Activated CD4-positive, alpha-beta T cell treated with anti-CD3 and anti-CD28 coated beads, Interleukin-2, amount 50 U/mL, for 24 hours (primary cell): ENCODE data around the gene ETS1.

Source experiments
- DNase-seq, 2 donors: peaks; one replicate each; pipeline ENCODE4 v3.0.0-alpha.2; 2020; ENCODE audit warnings: low read depth in 1 of 2, low spot score in 1 of 2

The ETS1 gene

DNA sequence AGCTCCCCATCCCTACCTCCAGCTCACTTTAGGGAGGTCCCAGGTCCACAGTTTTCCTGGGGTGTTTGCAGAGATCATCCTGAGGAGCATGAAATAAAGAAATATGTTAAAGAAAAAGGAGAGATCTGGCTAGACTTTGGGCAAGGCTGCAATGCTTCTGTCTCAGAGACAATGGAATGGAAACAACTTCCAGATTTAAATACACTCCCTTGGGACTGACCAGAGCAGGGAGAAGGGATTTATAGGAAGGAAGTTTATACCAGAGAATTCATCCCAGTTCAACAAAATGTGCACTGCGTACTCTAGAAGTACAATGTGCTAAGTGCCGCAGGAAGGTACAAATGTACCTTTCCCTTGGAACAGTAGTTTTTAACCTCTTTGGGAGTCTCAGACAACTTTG is 40.4 kb downstream of the ETS1 start:
- no peak for DNase-seq

DNA sequence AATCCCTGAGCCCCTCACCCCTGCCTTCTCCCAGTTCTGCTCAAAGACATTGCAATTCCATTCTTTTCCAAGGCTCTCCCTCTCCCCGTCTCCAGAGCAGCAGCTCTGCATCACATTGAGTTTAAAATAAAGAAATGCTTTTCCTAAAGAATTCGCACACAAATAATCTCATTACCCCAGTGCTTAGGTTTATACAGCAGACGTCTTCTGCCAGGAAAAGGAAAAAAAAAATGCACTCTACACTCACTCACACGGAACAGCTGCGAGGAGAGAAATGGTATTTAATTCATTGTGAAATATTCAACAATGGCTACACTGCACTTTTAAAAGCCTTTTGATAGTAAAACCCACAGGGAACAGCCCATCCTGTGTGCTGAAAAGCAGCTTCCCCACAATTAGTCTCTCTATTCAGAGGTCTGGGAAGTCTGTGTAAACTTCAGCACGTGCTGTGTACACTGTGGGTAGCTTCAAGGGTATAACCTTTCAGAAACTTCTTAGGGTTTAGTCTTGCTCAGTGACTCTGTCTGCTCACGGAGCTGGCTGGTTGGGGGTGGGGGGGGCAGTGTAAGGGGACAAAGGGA is 42.8 kb downstream of the ETS1 start:
- no peak for DNase-seq

DNA sequence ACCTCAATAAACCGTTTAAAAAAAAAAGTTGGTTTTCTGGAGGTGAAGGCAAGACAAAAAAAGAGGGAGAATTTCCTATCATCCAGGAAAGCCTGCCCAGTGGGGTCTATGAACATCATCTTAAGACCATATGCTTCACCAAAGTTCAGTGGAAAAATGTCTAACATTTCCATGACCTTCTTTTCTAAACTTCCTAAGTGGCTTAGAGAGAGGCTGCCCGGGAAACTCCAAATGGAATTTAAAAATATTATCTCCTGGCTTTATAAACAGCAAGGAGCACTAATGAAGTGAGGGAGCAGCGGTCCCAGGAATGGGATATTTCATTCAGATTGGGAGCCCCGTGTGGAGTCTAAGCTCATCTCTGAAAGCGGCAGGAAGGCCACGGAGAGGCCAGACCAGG is 46.9 kb downstream of the ETS1 start:
- DNase-seq, result no peak

DNA sequence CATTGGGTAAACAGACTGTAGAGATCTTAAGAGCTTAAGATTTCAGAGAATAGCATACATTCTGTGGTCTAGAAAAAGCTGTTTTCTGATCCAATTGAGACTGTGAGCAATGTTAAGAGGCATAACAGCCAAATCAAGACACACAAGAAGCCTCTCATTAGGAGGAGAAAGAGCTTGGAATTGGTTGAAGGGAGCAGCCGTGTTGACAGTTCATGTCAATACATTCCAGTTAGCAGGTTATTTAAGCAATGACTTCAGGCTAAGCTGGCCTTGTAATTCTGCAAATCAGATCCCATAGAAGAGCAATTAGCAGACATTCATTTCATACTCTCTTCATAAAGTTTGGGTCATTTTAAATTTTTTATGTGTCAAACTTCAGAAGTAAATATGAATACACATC is 50.9 kb downstream of the ETS1 start:
- DNase-seq, result no peak

DNA sequence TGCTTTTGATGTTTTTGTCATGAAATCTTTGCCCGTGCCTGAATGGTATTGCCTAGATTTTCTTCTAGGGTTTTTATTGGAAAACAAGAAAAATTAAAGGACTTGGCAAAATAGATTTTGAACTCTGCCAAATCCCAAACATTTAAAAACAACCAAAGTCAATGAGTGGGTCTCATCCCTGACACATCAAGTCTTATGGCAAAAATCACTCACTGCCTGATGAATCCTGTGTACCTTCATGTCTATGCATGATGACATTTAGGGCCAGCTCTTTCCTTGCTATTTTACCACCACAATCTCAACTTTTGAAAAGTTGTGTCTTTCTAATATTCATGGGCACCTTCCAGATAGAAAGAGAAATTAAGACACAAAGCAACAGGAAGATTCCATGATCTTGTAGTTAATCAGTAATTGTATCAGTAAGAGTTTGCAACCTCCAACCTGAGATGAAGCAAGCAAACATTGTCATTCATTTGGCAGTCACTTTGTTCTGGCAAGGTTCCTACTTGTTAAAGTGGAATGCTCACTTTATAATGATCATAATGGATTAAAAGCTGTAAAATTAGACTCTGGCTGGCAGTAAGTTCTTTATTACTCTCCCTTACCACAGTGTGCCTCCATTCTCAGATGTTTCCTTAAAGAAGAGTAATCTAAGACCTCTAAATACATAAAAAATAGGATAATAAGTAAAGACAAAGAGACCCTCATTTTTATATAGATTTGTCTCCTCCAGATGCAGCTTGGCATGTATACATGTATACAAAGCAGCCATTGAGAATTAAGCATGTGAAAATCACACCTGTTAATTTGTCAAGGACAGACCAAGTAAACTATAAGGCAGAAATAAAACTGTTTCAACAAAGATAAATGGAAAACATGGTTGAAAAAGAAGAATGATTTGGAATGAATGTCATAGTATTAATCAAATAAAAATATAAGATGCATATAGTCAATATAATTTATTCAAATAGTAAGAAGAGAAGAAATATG is 51.6 kb downstream of the ETS1 start:
- DNase-seq, result no peak

DNA sequence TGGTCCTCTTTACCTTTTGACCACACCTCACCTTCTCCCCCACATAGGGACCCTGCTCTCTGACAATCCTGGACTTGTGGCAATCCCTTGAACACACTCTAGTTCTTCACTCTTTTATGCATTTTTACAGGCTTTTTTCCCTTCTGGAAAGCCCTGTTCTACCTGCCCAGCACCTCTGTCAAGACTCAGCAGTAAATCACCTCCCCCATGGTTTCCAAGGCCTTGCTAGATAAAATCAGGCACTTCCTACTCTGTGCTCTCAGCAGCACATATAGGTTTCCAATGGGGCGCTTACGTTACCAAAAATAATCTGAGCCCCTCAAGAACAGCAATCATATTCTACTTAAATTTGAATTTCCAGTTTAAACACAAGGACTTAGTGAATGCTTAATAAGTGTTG is 53.9 kb downstream of the ETS1 start:
- DNase-seq, result no peak

DNA sequence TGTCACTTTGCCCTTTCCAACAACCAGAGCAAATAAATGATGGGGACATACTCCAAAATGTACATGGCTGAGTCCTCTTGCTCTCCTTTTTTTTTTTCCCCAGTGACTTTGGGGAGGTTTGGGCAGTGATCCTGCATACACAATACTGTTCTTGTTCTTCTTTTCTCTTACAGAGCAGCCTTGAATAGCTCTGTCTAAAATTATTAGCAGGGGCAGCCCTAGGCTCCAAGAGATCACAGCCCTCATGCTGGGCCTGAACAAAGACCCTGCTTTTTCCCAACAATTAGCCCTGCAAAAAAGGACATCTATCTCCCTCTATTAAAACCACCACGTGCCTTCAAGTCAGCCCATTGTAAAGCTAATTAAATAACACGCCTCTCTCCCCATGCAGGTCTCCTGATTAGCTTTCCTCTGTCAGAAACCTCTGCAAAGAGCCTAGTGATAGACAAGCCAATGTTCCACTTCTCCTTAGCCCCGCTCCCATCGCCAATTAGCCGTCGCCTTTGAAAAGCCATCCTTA is 54.7 kb downstream of the ETS1 start:
- DNase-seq, result no peak

DNA sequence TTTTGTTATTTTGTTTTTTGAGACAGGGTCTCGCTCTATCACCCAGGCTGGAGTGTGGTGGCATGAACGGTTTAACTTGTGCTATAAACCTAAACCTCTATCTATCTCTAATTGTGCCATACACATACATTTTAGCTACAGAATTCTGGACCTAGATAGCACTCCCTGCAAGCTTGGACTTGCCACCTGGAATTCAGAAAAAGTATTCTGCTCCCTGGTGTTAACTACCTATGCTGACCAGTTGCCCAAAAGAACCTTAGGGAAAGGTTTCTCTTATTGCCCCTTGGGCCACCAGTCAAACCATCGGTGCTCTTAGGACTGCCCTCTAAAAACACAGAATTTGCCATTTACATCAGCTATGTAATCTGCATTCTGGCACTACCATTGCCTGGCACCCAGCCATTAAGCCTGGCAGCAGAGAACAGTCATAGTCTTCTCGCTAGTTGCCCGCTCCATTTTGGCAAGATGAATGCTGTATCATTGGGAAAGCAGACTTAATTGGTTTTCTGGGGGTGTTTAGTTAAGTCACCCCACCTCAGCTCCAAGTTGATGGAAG is 55.3 kb downstream of the ETS1 start:
- no peak for DNase-seq

DNA sequence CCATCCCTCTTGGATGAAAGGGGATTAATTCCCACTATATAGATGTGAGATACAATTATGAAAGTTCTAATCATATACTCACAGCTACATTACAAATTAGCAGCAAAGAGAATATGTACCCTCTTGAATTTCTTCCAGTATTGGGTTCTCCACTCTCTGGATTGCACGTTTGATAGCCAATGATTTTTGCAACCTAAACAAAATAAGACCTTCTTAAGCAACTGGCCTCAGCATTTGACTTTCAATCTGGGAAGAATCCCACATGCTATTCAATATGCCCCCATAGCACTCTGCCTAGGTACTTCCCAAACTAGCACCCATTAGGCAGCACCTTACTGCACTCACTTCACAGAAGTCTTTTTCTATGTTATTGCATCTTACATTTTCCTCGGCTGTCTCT is 55.8 kb downstream of the ETS1 start:
- no peak for DNase-seq

DNA sequence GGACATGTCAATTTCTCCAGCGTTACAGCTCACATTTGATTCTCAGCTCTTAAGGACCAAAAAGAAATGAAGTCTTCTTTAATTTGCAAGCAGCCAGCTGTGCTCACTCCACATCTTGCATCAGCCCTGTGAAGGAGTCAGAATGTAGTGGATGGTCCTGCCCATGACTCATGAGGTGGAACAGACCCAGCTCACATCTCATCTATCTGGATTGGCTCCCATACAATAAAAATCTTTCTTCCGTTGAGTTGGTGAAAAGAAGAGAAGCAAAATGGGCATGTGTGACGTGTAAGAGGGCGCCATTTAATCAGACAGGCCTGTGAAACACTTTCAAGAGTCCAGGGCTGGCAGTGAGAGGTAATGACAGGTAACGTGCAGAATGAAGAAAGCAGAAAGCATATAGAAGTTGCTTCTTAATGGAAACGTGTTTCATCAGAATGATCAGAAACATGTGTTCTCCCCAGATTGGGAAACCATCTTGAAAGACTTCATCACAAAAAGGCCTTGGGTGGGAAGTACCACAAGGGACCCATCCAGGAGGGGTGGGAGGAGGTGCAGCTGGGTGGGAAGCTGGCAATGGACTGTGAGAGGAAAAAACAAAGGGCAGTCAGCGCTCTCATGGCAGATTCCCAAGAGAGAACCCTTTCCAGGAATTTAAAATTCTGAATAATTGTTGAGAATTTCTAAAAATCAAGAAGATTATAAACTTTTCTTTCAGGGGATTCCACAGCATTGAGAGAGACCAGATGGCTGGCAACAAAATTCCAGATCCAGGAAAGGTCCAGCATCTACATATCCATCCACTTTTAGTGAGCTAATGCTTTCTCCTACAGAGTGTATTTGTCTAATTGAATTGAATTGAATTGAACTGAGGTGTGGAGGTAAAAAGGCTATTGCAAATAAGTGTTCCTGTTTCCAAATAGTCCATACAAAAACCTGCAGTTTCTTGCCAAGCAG is 57.0 kb downstream of the ETS1 start:
- DNase-seq, result no peak

DNA sequence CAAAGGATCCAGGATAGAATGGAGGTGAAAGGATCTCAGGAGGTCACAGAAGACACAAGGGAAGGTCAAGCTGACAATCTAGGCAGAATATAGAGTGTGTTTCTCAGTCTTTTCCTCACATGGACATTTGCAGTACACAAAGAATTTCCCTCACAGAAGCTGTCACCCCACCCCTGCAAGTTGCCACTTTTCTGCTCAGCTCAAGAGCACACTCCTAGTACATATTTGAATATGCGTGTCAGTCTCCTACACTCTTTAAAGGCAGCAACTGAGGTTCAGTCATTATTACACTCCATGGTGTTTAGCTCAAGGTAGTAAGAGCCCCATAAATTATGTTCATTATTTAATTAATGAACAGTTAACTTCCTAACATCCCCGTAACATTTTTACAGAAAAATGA is 59.1 kb downstream of the ETS1 start:
- no peak for DNase-seq

DNA sequence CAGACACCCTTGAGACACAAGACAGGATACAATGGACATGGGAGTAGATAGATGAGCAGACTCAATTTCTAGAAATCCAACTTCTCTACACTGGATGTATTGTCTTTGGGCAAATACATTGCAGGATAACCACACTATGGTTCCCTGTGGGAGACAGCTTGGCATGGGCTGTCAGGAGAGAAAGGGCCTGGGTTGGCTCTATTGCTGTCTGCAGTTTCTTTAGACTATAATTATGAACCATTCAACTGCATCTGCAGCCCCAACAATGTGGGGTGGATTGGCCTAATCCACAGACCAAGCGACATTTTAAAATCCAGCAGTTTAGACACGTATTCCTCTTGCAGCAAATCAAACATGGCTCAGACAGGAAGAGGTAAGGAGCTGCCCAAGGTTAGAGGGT is 60.3 kb downstream of the ETS1 start:
- no peak for DNase-seq

DNA sequence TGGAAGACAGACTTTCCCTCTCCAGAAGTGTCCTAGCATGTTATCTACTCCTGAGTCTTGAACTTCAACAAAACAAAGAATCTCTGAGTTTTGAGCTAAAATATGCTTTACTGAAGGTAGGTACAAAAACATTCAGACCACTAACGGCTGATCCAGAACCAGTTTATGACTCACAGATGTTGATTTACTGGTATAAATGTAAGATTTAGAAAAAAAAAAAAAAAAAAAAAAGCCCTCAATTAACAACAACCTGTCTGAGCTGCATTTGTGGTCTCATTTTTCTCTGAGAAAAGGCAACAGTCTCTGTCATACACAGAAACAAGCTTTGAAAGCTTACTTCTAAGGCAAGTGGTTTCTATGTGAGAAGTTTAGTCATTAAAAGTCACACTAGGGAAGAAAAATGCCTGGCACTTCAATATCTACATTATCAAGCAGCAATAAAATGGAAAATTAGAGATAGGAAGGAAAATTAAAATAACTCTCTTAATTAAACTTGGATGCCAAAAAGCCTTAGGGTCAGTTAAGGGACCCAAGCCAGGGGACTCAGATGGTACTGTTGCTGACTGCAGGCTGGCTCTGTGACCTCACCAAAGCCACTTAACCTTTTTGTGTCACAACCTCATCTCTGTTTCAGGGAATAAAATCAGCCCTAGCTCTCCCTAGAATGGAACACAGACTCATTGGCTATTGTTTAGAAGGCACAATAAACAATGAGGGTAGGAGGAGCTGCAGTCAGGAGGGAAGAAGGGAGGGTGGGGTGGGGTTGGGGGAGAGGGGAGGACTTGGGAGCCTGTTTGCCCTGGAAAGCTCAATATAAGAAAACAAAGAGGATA is 61.7 kb downstream of the ETS1 start:
- no peak for DNase-seq

DNA sequence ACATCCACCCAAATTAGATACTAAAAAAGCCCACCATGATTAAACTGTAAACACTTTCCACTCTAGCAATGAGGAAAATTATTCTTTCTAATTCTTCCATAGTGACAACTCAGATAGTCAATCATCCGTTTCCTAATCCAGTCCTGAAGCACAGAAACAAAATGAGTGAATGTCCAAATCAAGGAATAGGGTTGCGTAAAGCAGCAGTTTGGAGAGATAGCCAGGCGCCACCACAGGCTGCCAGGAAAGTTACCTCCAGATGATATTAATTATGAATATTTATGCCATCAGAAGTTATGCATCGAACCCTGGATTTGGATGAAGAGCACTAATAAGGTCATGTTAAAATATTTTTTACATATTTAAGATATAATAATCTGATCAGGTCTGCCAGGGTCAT is 63.2 kb downstream of the ETS1 start:
- DNase-seq, result no peak

DNA sequence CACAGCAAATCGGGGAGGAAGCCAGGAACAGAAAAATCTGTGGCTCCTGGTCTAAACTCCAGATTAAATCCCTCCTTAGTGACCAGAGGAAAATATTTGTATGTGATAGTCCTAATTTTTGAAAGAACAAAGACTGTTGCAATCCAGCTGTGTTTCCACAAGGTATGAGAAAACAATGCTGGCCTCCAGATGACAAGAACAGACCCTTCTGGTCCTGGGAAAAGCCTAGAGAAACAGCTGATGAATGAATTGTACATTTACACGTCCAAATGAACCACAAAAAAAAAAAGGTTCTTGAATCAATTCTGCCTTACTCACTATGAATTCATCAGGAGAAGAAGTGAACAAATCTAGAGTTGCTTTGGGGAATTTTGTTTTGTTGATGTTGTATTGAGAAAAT is 63.7 kb downstream of the ETS1 start:
- no peak for DNase-seq

DNA sequence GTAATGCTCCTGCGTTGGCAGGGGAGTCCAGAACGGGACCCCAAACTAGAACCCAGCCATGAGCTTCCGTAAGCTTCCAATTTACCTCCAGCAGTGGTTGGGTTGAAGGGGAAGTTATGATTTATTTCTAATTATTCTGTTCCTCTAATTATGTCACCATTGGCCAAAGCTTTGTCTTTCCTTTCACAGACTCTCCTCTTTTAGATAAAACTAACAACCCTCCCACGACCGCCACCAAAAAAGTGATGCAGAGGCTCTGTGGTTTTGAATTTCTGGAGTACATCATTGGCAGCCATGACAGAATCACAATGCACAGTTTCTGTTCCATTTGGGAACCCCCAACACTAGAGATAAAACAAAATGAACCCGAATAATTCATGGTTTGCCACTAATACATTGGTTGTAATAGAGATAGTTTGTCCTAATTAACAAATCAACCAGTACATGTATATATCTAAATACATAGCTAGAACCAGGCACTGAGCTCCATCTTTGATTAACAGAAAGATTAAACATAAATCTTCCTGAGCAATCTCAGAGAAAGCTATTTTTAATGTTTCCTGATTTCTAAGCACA is 64.3 kb downstream of the ETS1 start:
- DNase-seq, result peak in 1 of 2 donors; percentile 79

DNA sequence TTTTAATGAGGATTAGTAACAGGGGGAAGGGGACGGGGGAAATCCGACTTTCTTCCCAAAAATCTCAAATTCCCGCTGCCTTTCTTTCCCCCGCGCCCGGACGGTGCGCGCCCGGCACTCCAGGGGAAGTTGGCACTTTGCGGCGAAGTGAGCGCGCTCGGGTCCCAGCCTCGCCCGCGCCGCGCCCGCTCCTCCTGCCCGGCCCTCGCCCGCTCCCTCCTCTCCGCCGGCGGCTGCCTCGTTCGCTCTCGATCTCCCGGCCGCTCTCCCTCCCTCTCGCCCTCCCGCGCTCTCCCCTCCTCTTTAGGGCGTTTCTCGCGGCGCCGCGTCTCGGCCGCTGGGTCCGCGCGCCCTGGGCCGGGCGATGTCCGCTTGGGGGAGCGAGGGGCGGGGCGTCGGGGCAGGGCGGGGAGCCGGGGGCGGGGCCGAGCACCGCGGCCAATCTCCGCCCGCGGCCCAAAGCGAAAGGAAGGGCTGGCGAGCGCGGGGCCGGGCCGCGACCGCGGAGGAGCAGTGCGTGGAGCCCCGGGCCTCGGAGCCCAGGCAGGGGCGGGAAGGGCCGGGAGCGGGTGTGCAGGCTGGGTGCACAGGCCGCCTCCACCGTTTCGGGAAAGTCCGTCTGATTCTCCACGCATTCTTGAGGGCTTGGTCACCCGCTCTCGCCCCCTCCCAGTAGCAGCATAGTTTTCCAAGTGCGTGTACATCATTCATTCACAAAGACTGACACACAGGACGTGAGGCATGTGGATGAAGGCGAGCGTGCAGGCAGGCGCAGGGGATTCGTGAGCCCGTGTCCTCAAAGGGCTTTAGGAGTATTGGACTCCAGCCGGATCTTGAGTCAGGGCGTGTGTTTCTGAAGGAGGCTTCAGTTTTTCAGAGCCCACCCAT is 65.1 kb downstream of the ETS1 start:
- peak; percentile 79 to 82 for DNase-seq

DNA sequence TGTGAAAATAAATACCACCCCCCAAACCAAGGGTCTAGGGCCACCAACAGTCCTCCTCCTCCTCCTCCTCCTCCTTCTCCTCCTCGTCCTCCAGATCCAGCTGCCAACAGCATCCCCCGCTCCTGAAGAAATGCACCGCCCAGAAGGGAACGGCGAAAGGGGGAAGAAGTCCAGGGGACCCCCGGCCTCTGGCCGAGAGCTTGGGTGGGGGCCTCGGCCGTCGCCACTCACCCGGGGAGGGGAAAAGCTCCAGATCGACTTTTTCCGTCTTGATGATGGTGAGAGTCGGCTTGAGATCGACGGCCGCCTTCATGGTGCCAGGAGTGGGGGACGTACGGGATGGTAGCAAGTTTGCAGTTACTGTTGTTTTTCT is 65.7 kb downstream of the ETS1 start:
- no peak for DNase-seq
